Panc1 (cell line): ENCODE measurements around the gene MAFG. TPM values are rescaled to one million over a fixed set of nuclear protein-coding genes. Genes with fewer than 3 reads are reported as not detected.
A peak's percentile ranks its signal among the peaks of the same experiment; 100 is the strongest.

Source experiments
- ATAC-seq: fragments of 200-7000 bp; cut with Tn5 transposase; 2 replicates; pipeline ENCODE4 v1.9.1; 2020; ENCODE audit warnings: mild to moderate bottlenecking, moderate library complexity
- BruUV-seq: library from RNA; stranded (reverse); fragments of 400-500 nt; replicated peaks from 2 replicates; lab custom pipeline; 2021; lab: Mats Ljungman, UMichigan
- CTCF ChIA-PET: fragments of 300-600 bp; sonication (Branson Sonifier 250); formaldehyde crosslinking; loops from one replicate; lab custom pipeline; 2022; ENCODE audit warnings: antibody characterized with exemption; lab: Charles Lee
- POLR2A ChIA-PET: fragments of 300-600 bp; sonication (Branson Sonifier 250); formaldehyde crosslinking; loops from one replicate; lab custom pipeline; 2022; ENCODE audit warnings: antibody characterized with exemption; lab: Charles Lee
- DNase-seq: peaks from one replicate; pipeline ENCODE4 v3.0.0-alpha.2; 2010; ENCODE audit warnings: low read depth, low spot score
- H3K27ac ChIP-seq: 2 replicates; pipeline ENCODE4 v1.5.1; 2011; ENCODE audit warnings: mild to moderate bottlenecking, low read length, inconsistent platforms
- H3K27me3 ChIP-seq: fragments of 200-500 bp; sonication (Bioruptor generic); 2 replicates; pipeline ENCODE4 v1.6.0; 2014; ENCODE audit warnings: low read length, inconsistent platforms; ENCODE audit not compliant: control insufficient read depth, insufficient read depth
- H3K36me3 ChIP-seq: fragments of 200-500 bp; sonication (Bioruptor generic); 2 replicates; pipeline ENCODE4 v1.5.1; 2014; ENCODE audit warnings: inconsistent platforms, mild to moderate bottlenecking, low read length, moderate library complexity; ENCODE audit not compliant: control insufficient read depth, insufficient read depth
- H3K4me1 ChIP-seq: 2 replicates; pipeline ENCODE4 v1.5.1; 2011; ENCODE audit warnings: inconsistent platforms, mild to moderate bottlenecking, low read length, moderate library complexity; ENCODE audit not compliant: control insufficient read depth, insufficient read depth
- H3K4me3 ChIP-seq, 2 experiments: 2 replicates each; pipeline ENCODE4 v1.5.1; 2011 to 2012; ENCODE audit warnings: low read depth in 2 of 2, low read length in 2 of 2, mild to moderate bottlenecking in 2 of 2, inconsistent platforms in 1 of 2, moderate library complexity in 1 of 2
- H3K9me3 ChIP-seq: fragments of 200-500 bp; sonication (Bioruptor generic); 2 replicates; pipeline ENCODE4 v1.5.1; 2014; ENCODE audit warnings: low read depth, mild to moderate bottlenecking, inconsistent platforms, low read length, moderate library complexity; ENCODE audit not compliant: control insufficient read depth, insufficient read depth
- POLR2AphosphoS5 ChIP-seq: IDR thresholded peaks from 2 replicates; pipeline ENCODE4 v1.6.1; 2012; ENCODE audit warnings: mild to moderate bottlenecking, low read depth, low read length, moderate library complexity
- SIN3A ChIP-seq: IDR thresholded peaks from 2 replicates; pipeline ENCODE4 v1.6.1; 2012; ENCODE audit warnings: low read depth, mild to moderate bottlenecking, low read length, moderate library complexity, borderline replicate concordance; ENCODE audit not compliant: insufficient read depth
- TCF7L2 ChIP-seq: IDR thresholded peaks from 2 replicates; pipeline ENCODE4 v1.6.1; 2011; ENCODE audit warnings: mild to moderate bottlenecking, low read depth, low read length, inconsistent platforms
- in situ Hi-C: cut with HindIII; loops from 2 replicates; pipeline ENCODE4 v1.10.0; 2016; ENCODE audit warnings: low sequenced_read_pairs, low pct_unique_long_range_greater_than_20kb
- intact Hi-C: fragments of 100-400 bp; cut with micrococcal nuclease; formaldehyde crosslinking; loops from one replicate; pipeline ENCODE4 v1.10.0; 2022; ENCODE audit not compliant: unreplicated experiment
- total RNA-seq: library from RNA; stranded (reverse); gene quantifications from one replicate; pipeline ENCODE4 v1.2.1, GENCODE V29; 2021; ENCODE audit not compliant: unreplicated experiment
- TF ChIP-seq, protein P1 (sequence below): fragments of 450-650 bp; IDR thresholded peaks from 2 replicates; pipeline ENCODE4 v1.5.1; 2017; ENCODE audit warnings: mild to moderate bottlenecking
- TF ChIP-seq, protein P2 (sequence below), 2 experiments: IDR thresholded peaks; 2 replicates each; pipeline ENCODE4 v1.6.1; 2011 to 2012; ENCODE audit warnings: low read depth in 2 of 2, control low read depth in 1 of 2, low read length in 1 of 2, mild to moderate bottlenecking in 1 of 2, moderate library complexity in 1 of 2; ENCODE audit not compliant: insufficient read depth in 1 of 2

MAFG gene
- total RNA-seq, 1 experiment from 2014 or later = 57.0 TPM

DNA sequence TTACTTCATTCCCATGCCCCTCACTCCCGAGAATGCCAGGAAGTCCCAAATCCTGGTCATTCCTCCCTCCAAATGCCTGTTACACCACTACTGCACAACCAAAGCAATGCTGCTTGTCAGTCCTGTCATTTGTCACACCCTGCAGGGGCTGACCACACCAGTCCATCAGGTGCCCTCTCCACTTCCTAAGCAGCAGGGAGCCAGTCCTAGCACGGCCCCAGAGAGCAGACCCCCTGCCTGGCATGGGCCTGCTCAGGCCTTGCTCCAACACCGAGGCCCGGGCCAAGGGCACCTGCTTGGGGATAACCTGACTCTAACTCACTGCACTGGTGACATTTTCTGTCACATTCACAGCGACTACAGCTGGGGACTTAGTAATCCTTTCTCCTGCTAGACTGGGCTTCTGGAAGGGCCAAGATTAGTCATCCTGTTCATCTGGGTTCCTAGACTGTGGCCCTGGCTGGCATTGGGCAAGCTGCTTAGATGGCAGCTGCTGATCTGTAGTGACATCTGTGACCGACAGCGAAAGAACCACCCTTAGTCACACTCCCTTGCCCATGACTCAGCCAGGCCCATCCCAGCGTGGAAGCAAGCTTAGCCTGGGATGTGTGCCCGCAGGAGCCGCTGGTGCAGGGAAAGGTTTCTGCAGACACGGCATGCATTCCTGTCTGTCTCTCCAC lies 41.5 kb downstream of the MAFG start:
- Histone ChIP-seq H3K36me3 (peaks cover 36% of the 10 kb centered on the region), H3K27ac (no peak overlapping the region), H3K4me3 (no peak overlapping the region), H3K27me3 (no peaks in the 10 kb centered on the region), H3K9me3 (no peaks in the 10 kb centered on the region), H3K4me1 (peaks cover 9% of the 10 kb centered on the region)
- TF ChIP-seq POLR2AphosphoS5 (0 out of 2 replicates have a peak, but pooled peaks have one; percentile 22), TCF7L2 (no peak)
- no peak for DNase-seq
- POLR2A ChIA-PET = interaction anchor here (1.1 kb wide), 1 partner anchor 12 kb away, joined by 3 read pairs; no protein-coding TSS in a partner anchor
- ATAC-seq = peak; percentile 67
- no TSS peak for BruUV-seq
- in situ Hi-C loops (no loop called here), intact Hi-C loops (no loop called here)
- CTCF ChIA-PET = no interaction called here

DNA sequence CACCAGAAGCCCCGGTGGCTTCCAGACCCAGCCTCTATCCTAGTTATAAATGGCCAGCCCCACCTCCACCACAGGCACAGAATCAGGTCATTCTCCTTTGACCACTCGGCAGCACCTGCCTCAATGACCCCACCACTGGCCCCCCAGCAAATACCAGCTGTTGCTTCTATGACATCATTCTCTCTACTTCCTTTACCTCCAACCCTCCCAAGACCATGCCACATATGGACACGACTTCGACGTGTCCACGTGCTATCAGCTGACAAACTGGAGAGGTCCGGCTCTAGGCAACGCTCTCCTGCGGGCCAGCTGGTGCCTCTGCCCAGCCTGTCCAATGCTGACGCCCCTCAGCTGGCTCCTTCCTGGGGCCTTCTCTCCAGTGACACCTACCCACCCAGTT lies 42.1 kb downstream of the MAFG start:
- no peak for ATAC-seq
- no peak overlapping the region for H3K4me3 ChIP-seq
- ChIA-PET POLR2A (no interaction called here), CTCF (no interaction called here)
- in situ Hi-C loops = no loop called here
- H3K27ac ChIP-seq = no peak overlapping the region
- H3K27me3 ChIP-seq = no peaks in the 10 kb centered on the region
- no peak for DNase-seq
- H3K36me3 ChIP-seq = peaks cover 33% of the 10 kb centered on the region
- intact Hi-C loops = no loop called here
- BruUV-seq = no TSS peak
- TF ChIP-seq POLR2AphosphoS5 = peak; percentile 57; the same call in 1 of the 2 replicates
- TF ChIP-seq, protein P1, sequence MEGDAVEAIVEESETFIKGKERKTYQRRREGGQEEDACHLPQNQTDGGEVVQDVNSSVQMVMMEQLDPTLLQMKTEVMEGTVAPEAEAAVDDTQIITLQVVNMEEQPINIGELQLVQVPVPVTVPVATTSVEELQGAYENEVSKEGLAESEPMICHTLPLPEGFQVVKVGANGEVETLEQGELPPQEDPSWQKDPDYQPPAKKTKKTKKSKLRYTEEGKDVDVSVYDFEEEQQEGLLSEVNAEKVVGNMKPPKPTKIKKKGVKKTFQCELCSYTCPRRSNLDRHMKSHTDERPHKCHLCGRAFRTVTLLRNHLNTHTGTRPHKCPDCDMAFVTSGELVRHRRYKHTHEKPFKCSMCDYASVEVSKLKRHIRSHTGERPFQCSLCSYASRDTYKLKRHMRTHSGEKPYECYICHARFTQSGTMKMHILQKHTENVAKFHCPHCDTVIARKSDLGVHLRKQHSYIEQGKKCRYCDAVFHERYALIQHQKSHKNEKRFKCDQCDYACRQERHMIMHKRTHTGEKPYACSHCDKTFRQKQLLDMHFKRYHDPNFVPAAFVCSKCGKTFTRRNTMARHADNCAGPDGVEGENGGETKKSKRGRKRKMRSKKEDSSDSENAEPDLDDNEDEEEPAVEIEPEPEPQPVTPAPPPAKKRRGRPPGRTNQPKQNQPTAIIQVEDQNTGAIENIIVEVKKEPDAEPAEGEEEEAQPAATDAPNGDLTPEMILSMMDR = no peak
- peaks cover 9% of the 10 kb centered on the region for H3K4me1 ChIP-seq
- no peaks in the 10 kb centered on the region for H3K9me3 ChIP-seq

DNA sequence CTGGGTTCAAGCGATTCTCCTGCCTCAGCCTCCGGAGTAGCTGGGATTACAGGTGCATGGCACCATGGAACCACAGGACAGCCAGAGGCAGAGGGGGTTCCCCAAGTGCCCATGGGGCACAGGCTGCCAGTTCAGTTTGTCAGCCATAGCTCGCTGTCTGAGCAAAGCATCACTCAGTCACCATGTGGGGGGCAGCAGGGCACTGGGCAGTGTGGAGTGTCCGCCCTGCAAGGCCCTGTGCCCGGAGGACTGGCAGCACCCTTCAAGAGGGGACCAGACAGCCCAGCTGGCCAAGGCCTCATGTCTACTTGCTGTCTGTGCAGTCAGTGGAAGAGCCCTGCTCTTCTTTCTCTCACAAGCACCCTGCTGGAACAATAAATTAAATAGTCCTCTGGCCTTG lies 42.6 kb downstream of the MAFG start:
- Histone ChIP-seq H3K9me3 (no peaks in the 10 kb centered on the region), H3K36me3 (peaks cover 28% of the 10 kb centered on the region), H3K4me3 (no peak overlapping the region), H3K27ac (no peak overlapping the region), H3K27me3 (no peaks in the 10 kb centered on the region), H3K4me1 (peaks cover 5% of the 10 kb centered on the region)
- BruUV-seq = no TSS peak
- DNase-seq (no peak), ATAC-seq (0 out of 2 replicates have a peak, but pooled peaks have one; percentile 8)
- in situ Hi-C loops (no loop called here), intact Hi-C loops (no loop called here)
- CTCF ChIA-PET = no interaction called here
- POLR2A ChIA-PET = interaction anchor here (0.5 kb wide), 1 partner anchor 48 kb away, joined by 4 read pairs; no protein-coding TSS in a partner anchor
- TF ChIP-seq, protein P2, sequence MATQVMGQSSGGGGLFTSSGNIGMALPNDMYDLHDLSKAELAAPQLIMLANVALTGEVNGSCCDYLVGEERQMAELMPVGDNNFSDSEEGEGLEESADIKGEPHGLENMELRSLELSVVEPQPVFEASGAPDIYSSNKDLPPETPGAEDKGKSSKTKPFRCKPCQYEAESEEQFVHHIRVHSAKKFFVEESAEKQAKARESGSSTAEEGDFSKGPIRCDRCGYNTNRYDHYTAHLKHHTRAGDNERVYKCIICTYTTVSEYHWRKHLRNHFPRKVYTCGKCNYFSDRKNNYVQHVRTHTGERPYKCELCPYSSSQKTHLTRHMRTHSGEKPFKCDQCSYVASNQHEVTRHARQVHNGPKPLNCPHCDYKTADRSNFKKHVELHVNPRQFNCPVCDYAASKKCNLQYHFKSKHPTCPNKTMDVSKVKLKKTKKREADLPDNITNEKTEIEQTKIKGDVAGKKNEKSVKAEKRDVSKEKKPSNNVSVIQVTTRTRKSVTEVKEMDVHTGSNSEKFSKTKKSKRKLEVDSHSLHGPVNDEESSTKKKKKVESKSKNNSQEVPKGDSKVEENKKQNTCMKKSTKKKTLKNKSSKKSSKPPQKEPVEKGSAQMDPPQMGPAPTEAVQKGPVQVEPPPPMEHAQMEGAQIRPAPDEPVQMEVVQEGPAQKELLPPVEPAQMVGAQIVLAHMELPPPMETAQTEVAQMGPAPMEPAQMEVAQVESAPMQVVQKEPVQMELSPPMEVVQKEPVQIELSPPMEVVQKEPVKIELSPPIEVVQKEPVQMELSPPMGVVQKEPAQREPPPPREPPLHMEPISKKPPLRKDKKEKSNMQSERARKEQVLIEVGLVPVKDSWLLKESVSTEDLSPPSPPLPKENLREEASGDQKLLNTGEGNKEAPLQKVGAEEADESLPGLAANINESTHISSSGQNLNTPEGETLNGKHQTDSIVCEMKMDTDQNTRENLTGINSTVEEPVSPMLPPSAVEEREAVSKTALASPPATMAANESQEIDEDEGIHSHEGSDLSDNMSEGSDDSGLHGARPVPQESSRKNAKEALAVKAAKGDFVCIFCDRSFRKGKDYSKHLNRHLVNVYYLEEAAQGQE (IDR thresholded peaks at IDR 0.05; ENCODE audit: insufficient read depth in 1 of 2, low read depth in 2 of 2, low read length in 1 of 2) = no peak
- TF ChIP-seq TCF7L2 = no peak
- no peak for TF ChIP-seq POLR2AphosphoS5
- TF ChIP-seq, protein P1 = no peak
- TF ChIP-seq SIN3A = no peak
